Ishikawa (cell line): Measurements from ENCODE around the gene RPL28.

Experiments used
- CEBPB ChIP-seq: IDR thresholded peaks from 2 replicates; pipeline ENCODE4 v1.6.1; 2012
- CREB1 ChIP-seq: IDR thresholded peaks from 2 replicates; pipeline ENCODE4 v1.6.1; 2012; ENCODE audit warnings: low read depth
- EGR1 ChIP-seq: IDR thresholded peaks from 2 replicates; pipeline ENCODE4 v1.6.1; 2012
- EP300 ChIP-seq: IDR thresholded peaks from 2 replicates; pipeline ENCODE4 v1.6.1; 2012; ENCODE audit warnings: borderline replicate concordance
- RAD21 ChIP-seq: IDR thresholded peaks from 2 replicates; pipeline ENCODE4 v1.6.1; 2012; ENCODE audit warnings: low read depth
- REST ChIP-seq: IDR thresholded peaks from 2 replicates; pipeline ENCODE4 v1.6.1; 2012; ENCODE audit warnings: low read depth, mild to moderate bottlenecking
- TAF1 ChIP-seq: IDR thresholded peaks from 2 replicates; pipeline ENCODE4 v1.6.1; 2012; ENCODE audit warnings: low read depth, mild to moderate bottlenecking
- TCF12 ChIP-seq: IDR thresholded peaks from 2 replicates; pipeline ENCODE4 v1.6.1; 2012; ENCODE audit warnings: low read depth
- TEAD4 ChIP-seq: IDR thresholded peaks from 2 replicates; pipeline ENCODE4 v1.6.1; 2012
- YY1 ChIP-seq: IDR thresholded peaks from 2 replicates; pipeline ENCODE4 v1.6.1; 2012; ENCODE audit warnings: low read depth
- TF ChIP-seq, protein P1 (sequence below): IDR thresholded peaks from 2 replicates; pipeline ENCODE4 v1.6.1; 2012

DNA sequence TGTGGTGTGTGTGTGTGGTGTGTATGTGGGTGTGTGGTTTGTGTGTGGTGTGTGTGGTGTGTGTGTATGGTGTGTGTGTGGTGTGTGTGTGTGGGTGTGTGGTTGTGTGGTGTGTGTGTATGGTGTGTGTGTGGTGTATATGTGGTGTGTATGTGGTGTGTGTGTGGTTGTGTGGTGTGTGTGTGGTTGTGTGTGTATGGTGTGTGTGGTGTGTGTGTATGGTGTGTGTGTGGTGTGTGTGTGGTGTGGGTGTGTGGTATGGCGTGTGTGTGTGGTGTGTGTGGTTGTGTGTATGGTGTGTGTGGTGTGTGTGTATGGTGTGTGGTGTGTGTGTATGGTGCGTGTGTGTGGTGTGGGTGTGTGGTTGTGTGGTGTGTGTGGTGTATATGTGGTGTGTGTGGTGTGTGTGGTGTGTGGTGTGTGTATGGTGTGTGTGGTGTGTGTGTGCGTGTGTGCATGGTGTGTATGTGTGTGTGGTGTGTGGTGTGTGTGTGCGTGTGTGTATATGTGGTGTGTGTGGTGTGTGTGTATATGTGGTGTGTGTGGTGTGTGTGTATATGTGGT lies 48.7 kb downstream of the RPL28 start:
- TF ChIP-seq REST, result no peak
- TF ChIP-seq RAD21, result no peak
- TF ChIP-seq, protein P1, sequence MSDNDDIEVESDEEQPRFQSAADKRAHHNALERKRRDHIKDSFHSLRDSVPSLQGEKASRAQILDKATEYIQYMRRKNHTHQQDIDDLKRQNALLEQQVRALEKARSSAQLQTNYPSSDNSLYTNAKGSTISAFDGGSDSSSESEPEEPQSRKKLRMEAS, result no peak
- TF ChIP-seq EP300, result no peak
- no peak for TF ChIP-seq TEAD4
- TF ChIP-seq TCF12, result no peak
- TF ChIP-seq EGR1, result no peak
- TF ChIP-seq CEBPB, result no peak
- TF ChIP-seq YY1, result no peak
- no peak for TF ChIP-seq TAF1
- TF ChIP-seq CREB1, result no peak
